Measurements from ENCODE around the gene LRP2.

GRCh38 chr2:169104848-169105247 is 257.5 kb downstream of the LRP2 start:
- TF ChIP-seq CTCF (IDR thresholded peaks at IDR 0.05) (no peak), POLR2AphosphoS5 (IDR thresholded peaks at IDR 0.05; ENCODE audit: low read depth, low read length) (no peak), EP300 (IDR thresholded peaks at IDR 0.05; ENCODE audit: borderline replicate concordance in 1 of 2, low read depth in 1 of 2, low read length in 1 of 2) (no peak)
